Endothelial cell of umbilical vein (primary cell): Measurements from ENCODE around the gene GLTP.

Experiments used
- EZH2 ChIP-seq: IDR thresholded peaks from 2 replicates; pipeline ENCODE4 v1.6.1; 2012; ENCODE audit warnings: borderline replicate concordance, low read depth, mild to moderate bottlenecking, moderate library complexity, low read length, inconsistent platforms; ENCODE audit not compliant: severe bottlenecking
- GATA2 ChIP-seq: IDR thresholded peaks from 2 replicates; pipeline ENCODE4 v1.7.0; 2011; ENCODE audit warnings: low read depth, mild to moderate bottlenecking, moderate library complexity, mixed read lengths, low read length; ENCODE audit not compliant: insufficient read length, insufficient read depth
- POLR2A ChIP-seq: IDR thresholded peaks from 2 replicates; pipeline ENCODE4 v1.6.1; 2012; ENCODE audit warnings: low read depth, mild to moderate bottlenecking, control low read depth, low read length
- POLR2AphosphoS5 ChIP-seq: IDR thresholded peaks from 2 replicates; pipeline ENCODE4 v1.6.1; 2012; ENCODE audit warnings: low read depth, mild to moderate bottlenecking, control low read depth, low read length, moderate library complexity; ENCODE audit not compliant: insufficient read depth
- TF ChIP-seq, protein P1 (sequence below), 2 donors: IDR thresholded peaks; 1 replicate in 1 of 2; 2 replicates in 1 of 2; pipeline ENCODE4 v1.5.1; 2011; ENCODE audit warnings: low read length in 2 of 2, mild to moderate bottlenecking in 2 of 2, moderate library complexity in 2 of 2, control low read depth in 1 of 2, inconsistent platforms in 1 of 2, low read depth in 1 of 2; ENCODE audit not compliant: insufficient read depth in 1 of 2; ENCODE audit errors: extremely low read depth in 1 of 2
- TF ChIP-seq, protein P2 (sequence below): IDR thresholded peaks from 2 replicates; pipeline ENCODE4 v1.6.1; 2011; ENCODE audit not compliant: insufficient read depth, insufficient read length

DNA sequence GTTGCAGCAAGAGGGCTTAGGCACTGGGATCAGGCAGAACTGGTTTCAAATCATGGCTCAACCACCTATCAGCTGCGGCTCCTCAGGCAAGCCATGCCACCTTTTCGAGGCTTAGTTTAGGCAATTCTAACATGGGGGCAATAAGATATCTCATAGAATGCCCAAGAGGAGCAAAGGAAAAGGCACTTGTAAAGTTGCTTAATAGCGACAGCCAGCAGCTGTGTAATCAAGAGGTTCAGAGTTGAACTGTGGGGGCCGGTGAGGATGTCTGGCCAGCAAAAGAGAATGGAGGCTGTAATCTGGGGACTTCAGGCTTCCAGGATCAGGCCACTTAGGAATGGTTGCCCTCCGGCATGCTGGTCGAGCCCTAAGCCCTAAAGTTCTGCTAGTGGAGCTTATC, 16.7 kb upstream of the GLTP start:
- TF ChIP-seq, protein P1, sequence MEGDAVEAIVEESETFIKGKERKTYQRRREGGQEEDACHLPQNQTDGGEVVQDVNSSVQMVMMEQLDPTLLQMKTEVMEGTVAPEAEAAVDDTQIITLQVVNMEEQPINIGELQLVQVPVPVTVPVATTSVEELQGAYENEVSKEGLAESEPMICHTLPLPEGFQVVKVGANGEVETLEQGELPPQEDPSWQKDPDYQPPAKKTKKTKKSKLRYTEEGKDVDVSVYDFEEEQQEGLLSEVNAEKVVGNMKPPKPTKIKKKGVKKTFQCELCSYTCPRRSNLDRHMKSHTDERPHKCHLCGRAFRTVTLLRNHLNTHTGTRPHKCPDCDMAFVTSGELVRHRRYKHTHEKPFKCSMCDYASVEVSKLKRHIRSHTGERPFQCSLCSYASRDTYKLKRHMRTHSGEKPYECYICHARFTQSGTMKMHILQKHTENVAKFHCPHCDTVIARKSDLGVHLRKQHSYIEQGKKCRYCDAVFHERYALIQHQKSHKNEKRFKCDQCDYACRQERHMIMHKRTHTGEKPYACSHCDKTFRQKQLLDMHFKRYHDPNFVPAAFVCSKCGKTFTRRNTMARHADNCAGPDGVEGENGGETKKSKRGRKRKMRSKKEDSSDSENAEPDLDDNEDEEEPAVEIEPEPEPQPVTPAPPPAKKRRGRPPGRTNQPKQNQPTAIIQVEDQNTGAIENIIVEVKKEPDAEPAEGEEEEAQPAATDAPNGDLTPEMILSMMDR (IDR thresholded peaks at IDR 0.05; ENCODE audit: extremely low read depth in 1 of 2, insufficient read depth in 1 of 2, low read depth in 1 of 2, low read length in 2 of 2) = no peak
- TF ChIP-seq POLR2AphosphoS5 = no peak
- TF ChIP-seq POLR2A = no peak
- TF ChIP-seq, protein P2, sequence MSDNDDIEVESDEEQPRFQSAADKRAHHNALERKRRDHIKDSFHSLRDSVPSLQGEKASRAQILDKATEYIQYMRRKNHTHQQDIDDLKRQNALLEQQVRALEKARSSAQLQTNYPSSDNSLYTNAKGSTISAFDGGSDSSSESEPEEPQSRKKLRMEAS = no peak
- no peak for TF ChIP-seq EZH2
- TF ChIP-seq GATA2 = no peak
